GM12878 (cell line): Measurements from ENCODE around the gene ZNF429. TPM values are rescaled to one million over a fixed set of nuclear protein-coding genes. Genes with fewer than 3 reads are reported as not detected.

Experiments
- ATAC-seq: fragments of 200-7000 bp; cut with Tn5 transposase; 3 replicates; pipeline ENCODE4 v1.9.1; 2020; ENCODE audit warnings: mild to moderate bottlenecking, moderate library complexity
- BruUV-seq: library from RNA; stranded (reverse); fragments of 400-500 nt; replicated peaks from 2 replicates; lab custom pipeline; 2021; lab: Mats Ljungman, UMichigan
- CTCF ChIA-PET: fragments of 300-600 bp; sonication (Branson Sonifier 250); formaldehyde crosslinking; extraction: SDS; loops from one replicate; lab custom pipeline; 2021; ENCODE audit warnings: inconsistent platforms; lab: Yijun Ruan, JAX
- POLR2A ChIA-PET: fragments of 350-600 bp; formaldehyde crosslinking; extraction: SDS; loops from one replicate; lab custom pipeline; 2021; ENCODE audit warnings: inconsistent platforms; lab: Charles Lee
- RAD21 ChIA-PET: fragments of 300-600 bp; sonication (Branson Sonifier 250); formaldehyde crosslinking; loops from one replicate; lab custom pipeline; 2023; ENCODE audit warnings: antibody characterized with exemption; ENCODE audit not compliant: unreplicated experiment; lab: Charles Lee
- SMC1A ChIA-PET: fragments of 300-600 bp; sonication (Branson Sonifier 250); formaldehyde crosslinking; loops from one replicate; lab custom pipeline; 2023; ENCODE audit not compliant: unreplicated experiment, uncharacterized antibody; lab: Charles Lee
- DNase-seq: peaks from one replicate; pipeline ENCODE4 v3.0.0-alpha.2; 2011; ENCODE audit warnings: low read depth, low spot score
- FAIRE-seq: peaks from 3 replicates; lab custom pipeline; 2011; peaks lifted over from hg19 to GRCh38; lab: Jason Lieb, UNC
- H2AFZ ChIP-seq: 2 replicates; pipeline ENCODE4 v1.6.0; 2011; ENCODE audit warnings: low read depth, low read length, control low read depth; ENCODE audit not compliant: control insufficient read depth
- H3K27ac ChIP-seq: 2 replicates; pipeline ENCODE4 v1.5.1; 2011; ENCODE audit warnings: control low read depth; ENCODE audit not compliant: control insufficient read depth, insufficient read depth
- H3K27me3 ChIP-seq, 2 experiments: replicated peaks in 1 of 2; 2 replicates each; pipeline versions ENCODE4 v1.6.0 to v1.6.1; 2011; ENCODE audit warnings: low read length in 1 of 2; ENCODE audit not compliant: control insufficient read depth in 2 of 2, insufficient read depth in 2 of 2
- H3K36me3 ChIP-seq, 2 experiments: 2 replicates each; pipeline ENCODE4 v1.5.1; 2011; ENCODE audit warnings: low read length in 1 of 2; ENCODE audit not compliant: control insufficient read depth in 2 of 2, insufficient read depth in 2 of 2
- H3K4me1 ChIP-seq: 2 replicates; pipeline ENCODE4 v1.6.1; 2011; ENCODE audit warnings: mild to moderate bottlenecking, low read length, moderate library complexity, mixed read lengths; ENCODE audit not compliant: control insufficient read depth, insufficient read depth
- H3K4me2 ChIP-seq: 2 replicates; pipeline ENCODE4 v1.6.0; 2011; ENCODE audit warnings: control low read depth; ENCODE audit not compliant: control insufficient read depth, insufficient read depth
- H3K4me3 ChIP-seq: fragments of 200-600 bp; sonication (generic); 2 replicates; pipeline ENCODE4 v1.5.1; 2016
- H3K79me2 ChIP-seq: 2 replicates; pipeline ENCODE4 v1.6.0; 2011; ENCODE audit warnings: low read length; ENCODE audit not compliant: control insufficient read depth, insufficient read depth
- H3K9ac ChIP-seq: 2 replicates; pipeline ENCODE4 v1.8.0; 2011; ENCODE audit warnings: low read length, control low read depth, mixed read lengths; ENCODE audit not compliant: control insufficient read depth, insufficient read depth
- H3K9me3 ChIP-seq: replicated peaks from 3 replicates; pipeline ENCODE4 v1.5.1; 2011; ENCODE audit warnings: mild to moderate bottlenecking, low read length; ENCODE audit not compliant: control insufficient read depth, insufficient read depth
- H4K20me1 ChIP-seq: 2 replicates; pipeline ENCODE4 v1.6.0; 2011; ENCODE audit not compliant: control insufficient read depth, insufficient read depth
- ASH2L ChIP-seq: fragments of 300-600, 200-600 bp; sonication (generic); IDR thresholded peaks from 2 replicates; pipeline ENCODE4 v1.6.1; 2017; ENCODE audit warnings: low read depth, mild to moderate bottlenecking, borderline replicate concordance
- BCLAF1 ChIP-seq: fragments of 450-650 bp; IDR thresholded peaks from 2 replicates; pipeline ENCODE4 v1.6.1; 2017; ENCODE audit warnings: antibody characterized with exemption, mild to moderate bottlenecking, moderate library complexity
- CBFB ChIP-seq: IDR thresholded peaks from 2 replicates; pipeline ENCODE4 v1.6.1; 2016; ENCODE audit warnings: antibody characterized with exemption, low read depth
- CBX3 ChIP-seq: fragments of 200-600 bp; sonication (generic); IDR thresholded peaks from 2 replicates; pipeline ENCODE4 v1.6.1; 2016; ENCODE audit warnings: low read depth, borderline replicate concordance
- FOXK2 ChIP-seq: fragments of 450-650 bp; IDR thresholded peaks from 2 replicates; pipeline ENCODE4 v1.6.1; 2017; ENCODE audit warnings: mild to moderate bottlenecking, moderate library complexity
- LARP7 ChIP-seq: fragments of 450-650 bp; IDR thresholded peaks from 2 replicates; pipeline ENCODE4 v1.6.1; 2017; ENCODE audit warnings: mild to moderate bottlenecking
- MXI1 ChIP-seq: fragments of 150-350 bp; IDR thresholded peaks from 2 replicates; pipeline ENCODE4 v1.6.1; 2011; ENCODE audit warnings: low read depth, mild to moderate bottlenecking, inconsistent platforms, low read length, improper control_type of control experiment
- NBN ChIP-seq: fragments of 450-650 bp; IDR thresholded peaks from 2 replicates; pipeline ENCODE4 v1.6.1; 2016
- NKRF ChIP-seq: fragments of 450-650 bp; conservative IDR thresholded peaks from 2 replicates; pipeline ENCODE4 v1.6.1; 2017; ENCODE audit warnings: mild to moderate bottlenecking, moderate library complexity
- PBX3 ChIP-seq: IDR thresholded peaks from 2 replicates; pipeline ENCODE4 v1.6.1; 2011; ENCODE audit warnings: mild to moderate bottlenecking, low read depth, low read length, moderate library complexity; ENCODE audit not compliant: insufficient replicate concordance
- RAD51 ChIP-seq: fragments of 450-650 bp; IDR thresholded peaks from 2 replicates; pipeline ENCODE4 v1.6.1; 2016; ENCODE audit warnings: moderate library complexity, mild to moderate bottlenecking, inconsistent platforms
- TARDBP ChIP-seq: IDR thresholded peaks from 2 replicates; pipeline ENCODE4 v1.6.1; 2016; ENCODE audit warnings: borderline replicate concordance
- TCF3 ChIP-seq: IDR thresholded peaks from 2 replicates; pipeline ENCODE4 v1.6.1; 2012; ENCODE audit warnings: low read depth, mild to moderate bottlenecking, low read length, borderline replicate concordance; ENCODE audit not compliant: insufficient read depth
- TCF7 ChIP-seq: IDR thresholded peaks from 2 replicates; pipeline ENCODE4 v1.6.1; 2014; ENCODE audit warnings: antibody characterized with exemption, borderline replicate concordance
- YY1 ChIP-seq: IDR thresholded peaks from 2 replicates; pipeline ENCODE4 v1.6.1; 2011; ENCODE audit warnings: low read depth, mild to moderate bottlenecking, low read length
- ZNF217 ChIP-seq: fragments of 450-650 bp; IDR thresholded peaks from 2 replicates; pipeline ENCODE4 v1.6.1; 2017; ENCODE audit warnings: antibody characterized with exemption, mild to moderate bottlenecking
- ZNF24 ChIP-seq: fragments of 450-650 bp; IDR thresholded peaks from 2 replicates; pipeline ENCODE4 v1.6.1; 2017; ENCODE audit warnings: antibody characterized with exemption, mild to moderate bottlenecking
- ZNF274 ChIP-seq: IDR thresholded peaks from one replicate; pipeline ENCODE4 v1.8.0; 2011; ENCODE audit not compliant: insufficient read length, insufficient read depth
- ZSCAN29 ChIP-seq: fragments of 450-650 bp; IDR thresholded peaks from 2 replicates; pipeline ENCODE4 v1.6.1; 2017; ENCODE audit warnings: mild to moderate bottlenecking, moderate library complexity
- in situ Hi-C: fragments of 300-500 bp; cut with MboI; formaldehyde crosslinking; loops from 9 replicates; pipeline ENCODE4 v1.14.3; 2018; ENCODE audit warnings: mixed read lengths
- intact Hi-C: fragments of 100-400 bp; cut with micrococcal nuclease; formaldehyde crosslinking; loops from one replicate; pipeline ENCODE4 v1.14.2; 2022; ENCODE audit not compliant: unreplicated experiment
- polyA plus RNA-seq, 11 experiments: library from polyadenylated mRNA; depleted of rRNA in 4 of 11; unstranded in 6 of 11; stranded (reverse) in 5 of 11; fragments of >200 nt; fragmentation: Nextera tagmentation in 4 of 11; fragmentation: Illumina TruSeq in 1 of 11; extraction: Ambion mirVana in 4 of 11; extraction: Trizol in 1 of 11; gene quantifications; 1 replicate in 1 of 11; 2 replicates in 10 of 11; pipeline versions ENCODE4 v1.2.1 to v1.2.3, GENCODE V29; 2011 to 2016; ENCODE audit warnings: inconsistent platforms in 2 of 11, missing spikeins in 2 of 11, low read depth in 1 of 11
- total RNA-seq, 4 experiments: library from RNA; depleted of rRNA in 3 of 4; stranded (reverse); fragments of >200 nt in 3 of 4; fragmentation: Illumina TruSeq in 1 of 4; extraction: Trizol in 1 of 4; gene quantifications; 2 replicates each; pipeline versions ENCODE4 v1.2.1 to v1.2.3, GENCODE V29; 2013 to 2021

The ZNF429 gene
- total and polyA plus RNA-seq, 10 of the 15 experiments (the other 5 are each of a cell fraction or from before 2014, with no cell fraction given) = 1.4 to 4.3 (median 2.8) TPM

- Histone ChIP-seq H3K27me3 (no peaks in the 10 kb centered on the region), H3K4me3 (no peak overlapping the region), H4K20me1 (no peaks in the 10 kb centered on the region), H3K4me2 (no peak overlapping the region), H3K79me2 (no peaks in the 10 kb centered on the region), H3K27ac (no peak overlapping the region), H3K9me3 (no peaks in the 10 kb centered on the region; the same call in 2 of the 3 replicates), H3K4me1 (no peaks in the 10 kb centered on the region), H2AFZ (no peak overlapping the region), H3K36me3 (no peaks in the 10 kb centered on the region), H3K9ac (no peak overlapping the region)
- ChIA-PET CTCF (no interaction called here), SMC1A (no interaction called here), POLR2A (no interaction called here), RAD21 (no interaction called here)
- FAIRE-seq (no peak), DNase-seq (no peak), ATAC-seq (no peak)
- intact Hi-C loops (no loop called here), in situ Hi-C loops (no loop called here)
- no TSS peak for BruUV-seq
- TF ChIP-seq ZNF274 (no peak), ZSCAN29 (no peak), CBX3 (no peak), ASH2L (no peak), LARP7 (no peak), NBN (no peak), ZNF217 (no peak), TCF7 (no peak), ZNF24 (no peak), TCF3 (no peak), YY1 (no peak), MXI1 (no peak), FOXK2 (no peak), CBFB (no peak), PBX3 (no peak), RAD51 (no peak), BCLAF1 (no peak), NKRF (no peak), TARDBP (no peak)
Observed at GRCh38 chr19:21485926-21486325, 19.5 kb upstream of the ZNF429 start.
